Colonic mucosa (tissue), 4 donors: ENCODE results near the gene CSNK1G1. TPM values are rescaled to one million over a fixed set of nuclear protein-coding genes. Genes with fewer than 3 reads are reported as not detected.
"Not testable (repeated sequence)": the region's sequence is repeated elsewhere in the genome, so short reads cannot be mapped to it uniquely, and the experiment has no call there.

Experiments used
- DNase-seq: peaks from one replicate; pipeline ENCODE4 v3.0.0-alpha.2; 2020
- H3K27ac ChIP-seq: fragments of 200-600 bp; one replicate; pipeline ENCODE4 v1.8.0; 2021
- H3K27me3 ChIP-seq: fragments of 200-600 bp; one replicate; pipeline ENCODE4 v1.8.0; 2021
- H3K36me3 ChIP-seq: fragments of 200-600 bp; one replicate; pipeline ENCODE4 v1.8.0; 2021
- H3K4me1 ChIP-seq: fragments of 200-600 bp; one replicate; pipeline ENCODE4 v1.8.0; 2021; ENCODE audit warnings: mild to moderate bottlenecking
- H3K4me3 ChIP-seq: fragments of 200-600 bp; one replicate; pipeline ENCODE4 v1.8.0; 2021
- H3K9ac ChIP-seq, 2 donors: one replicate each; pipeline ENCODE4 v1.7.0; 2013; ENCODE audit warnings: control low read depth in 2 of 2, low read depth in 2 of 2, low read length in 2 of 2
- H3K9me3 ChIP-seq: fragments of 200-600 bp; one replicate; pipeline ENCODE4 v1.8.0; 2021
- intact Hi-C: fragments of 100-400 bp; cut with DNase I; formaldehyde crosslinking; loops from one replicate; pipeline ENCODE4 v1.14.1; 2022
- total RNA-seq, 2 donors: library from RNA; stranded (reverse); fragmentation: NEBNext Ultra II Directional in 1 of 2; extraction: Animal tissue kit (Norgen Biotek cat#: 25700) in 1 of 2; gene quantifications; one replicate each; pipeline ENCODE4 v1.2.1, GENCODE V29; 2021
- TF ChIP-seq, protein P1 (sequence below): fragments of 200-600 bp; IDR thresholded peaks from one replicate; pipeline ENCODE4 v1.8.0; 2022; ENCODE audit warnings: antibody characterized with exemption, mild to moderate bottlenecking
- donor health status: healthy.
- donor health status: DM: no; HTN: no; CAD: no.
- donor health status: DM: no; HTN: no; CAD: no.

Gene CSNK1G1
- total RNA-seq, 2 donors from 2014 or later, result 17.0 to 18.5 TPM

DNA sequence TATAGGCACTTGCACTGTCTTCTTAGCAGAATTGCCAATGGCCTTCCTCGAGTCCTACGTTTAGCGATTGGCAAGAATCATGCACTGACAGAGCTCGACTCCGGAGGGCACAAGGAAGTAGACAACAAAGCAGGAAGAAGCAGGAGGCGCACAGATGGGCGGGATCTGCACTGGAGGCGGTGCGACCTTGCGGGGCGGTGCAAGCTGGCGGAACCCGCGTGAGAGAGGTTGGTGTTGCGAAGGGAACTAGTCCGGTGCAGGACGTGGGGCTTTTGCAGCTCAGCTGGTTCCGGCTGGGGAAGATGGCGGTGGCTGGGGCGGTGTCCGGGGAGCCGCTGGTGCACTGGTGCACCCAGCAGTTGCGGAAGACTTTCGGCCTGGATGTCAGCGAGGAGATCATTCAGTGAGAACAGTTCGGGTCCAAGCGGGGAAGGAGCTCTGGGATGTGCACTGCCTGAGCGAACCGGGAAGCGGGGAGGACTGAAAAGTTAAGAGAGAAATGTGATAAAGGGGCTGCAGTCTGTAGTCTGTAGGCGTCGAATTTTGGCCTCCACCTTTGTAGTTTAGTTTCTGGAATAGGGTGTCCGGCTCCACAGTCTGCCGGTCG is 31.7 kb upstream of the CSNK1G1 start, which contains the start of gene TRIP4:
TSS of gene TRIP4 (plus strand) at position 275 of the 607 bp plus-strand sequence. CDS start at position 303, 28 bp downstream.
- H3K4me1 ChIP-seq, result peaks cover 7% of the 10 kb centered on the region
- intact Hi-C loops, result no loop called here

DNA sequence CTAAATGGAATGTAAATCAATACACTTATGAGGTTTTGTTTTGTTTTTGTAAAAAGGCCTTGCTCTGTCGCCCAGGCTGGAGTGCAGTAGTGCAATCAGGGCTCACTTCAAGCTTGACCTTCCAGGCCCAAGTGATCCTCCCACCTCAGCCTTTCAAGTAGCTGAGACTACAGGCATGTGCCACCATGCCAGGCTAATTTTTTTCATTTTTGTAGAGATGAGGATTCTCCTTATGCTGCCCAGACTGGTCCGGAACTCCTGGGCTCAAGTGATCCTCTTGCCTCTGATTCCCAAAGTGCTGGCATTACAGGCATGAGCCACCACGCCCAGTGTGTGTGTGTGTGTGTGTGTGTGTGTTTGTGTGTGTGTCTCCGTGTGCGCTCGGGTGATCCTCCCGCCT is 30.3 kb upstream of the CSNK1G1 start:
- peaks cover 7% of the 10 kb centered on the region for H3K4me1 ChIP-seq
- intact Hi-C loops, result no loop called here
- H3K9me3 ChIP-seq, result no peaks in the 10 kb centered on the region
- no peak overlapping the region for H3K27ac ChIP-seq
- no peaks in the 10 kb centered on the region for H3K27me3 ChIP-seq
- no peak overlapping the region for H3K9ac ChIP-seq
- TF ChIP-seq, protein P1, sequence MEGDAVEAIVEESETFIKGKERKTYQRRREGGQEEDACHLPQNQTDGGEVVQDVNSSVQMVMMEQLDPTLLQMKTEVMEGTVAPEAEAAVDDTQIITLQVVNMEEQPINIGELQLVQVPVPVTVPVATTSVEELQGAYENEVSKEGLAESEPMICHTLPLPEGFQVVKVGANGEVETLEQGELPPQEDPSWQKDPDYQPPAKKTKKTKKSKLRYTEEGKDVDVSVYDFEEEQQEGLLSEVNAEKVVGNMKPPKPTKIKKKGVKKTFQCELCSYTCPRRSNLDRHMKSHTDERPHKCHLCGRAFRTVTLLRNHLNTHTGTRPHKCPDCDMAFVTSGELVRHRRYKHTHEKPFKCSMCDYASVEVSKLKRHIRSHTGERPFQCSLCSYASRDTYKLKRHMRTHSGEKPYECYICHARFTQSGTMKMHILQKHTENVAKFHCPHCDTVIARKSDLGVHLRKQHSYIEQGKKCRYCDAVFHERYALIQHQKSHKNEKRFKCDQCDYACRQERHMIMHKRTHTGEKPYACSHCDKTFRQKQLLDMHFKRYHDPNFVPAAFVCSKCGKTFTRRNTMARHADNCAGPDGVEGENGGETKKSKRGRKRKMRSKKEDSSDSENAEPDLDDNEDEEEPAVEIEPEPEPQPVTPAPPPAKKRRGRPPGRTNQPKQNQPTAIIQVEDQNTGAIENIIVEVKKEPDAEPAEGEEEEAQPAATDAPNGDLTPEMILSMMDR, result no peak
- no peaks in the 10 kb centered on the region for H3K36me3 ChIP-seq
- DNase-seq, result no peak
- H3K4me3 ChIP-seq, result no peak overlapping the region

More for the DNA sequence above, 31.7 kb upstream of the CSNK1G1 start, which contains the start of gene TRIP4:
- Histone ChIP-seq H3K27ac (peak within 1 kb of the TSS; percentile 82), H3K9ac (peak within 1 kb of the TSS; percentile 80 to 89), H3K9me3 (no peaks in the 10 kb centered on the region), H3K27me3 (no peaks in the 10 kb centered on the region), H3K36me3 (no peaks in the 10 kb centered on the region), H3K4me3 (peak within 1 kb of the TSS; percentile 77)
- peak; percentile 96 for DNase-seq
- TF ChIP-seq, protein P1, result no peak

GRCh38 chr15:64383760-64384159 is 27.8 kb upstream of the CSNK1G1 start:
- Histone ChIP-seq H3K9ac (no peak overlapping the region), H3K4me3 (no peak overlapping the region), H3K27me3 (no peaks in the 10 kb centered on the region), H3K4me1 (peaks cover 10% of the 10 kb centered on the region), H3K9me3 (no peaks in the 10 kb centered on the region), H3K36me3 (no peaks in the 10 kb centered on the region), H3K27ac (no peak overlapping the region)
- intact Hi-C loops, result no loop called here
- TF ChIP-seq, protein P1, result no peak
- no peak for DNase-seq

DNA sequence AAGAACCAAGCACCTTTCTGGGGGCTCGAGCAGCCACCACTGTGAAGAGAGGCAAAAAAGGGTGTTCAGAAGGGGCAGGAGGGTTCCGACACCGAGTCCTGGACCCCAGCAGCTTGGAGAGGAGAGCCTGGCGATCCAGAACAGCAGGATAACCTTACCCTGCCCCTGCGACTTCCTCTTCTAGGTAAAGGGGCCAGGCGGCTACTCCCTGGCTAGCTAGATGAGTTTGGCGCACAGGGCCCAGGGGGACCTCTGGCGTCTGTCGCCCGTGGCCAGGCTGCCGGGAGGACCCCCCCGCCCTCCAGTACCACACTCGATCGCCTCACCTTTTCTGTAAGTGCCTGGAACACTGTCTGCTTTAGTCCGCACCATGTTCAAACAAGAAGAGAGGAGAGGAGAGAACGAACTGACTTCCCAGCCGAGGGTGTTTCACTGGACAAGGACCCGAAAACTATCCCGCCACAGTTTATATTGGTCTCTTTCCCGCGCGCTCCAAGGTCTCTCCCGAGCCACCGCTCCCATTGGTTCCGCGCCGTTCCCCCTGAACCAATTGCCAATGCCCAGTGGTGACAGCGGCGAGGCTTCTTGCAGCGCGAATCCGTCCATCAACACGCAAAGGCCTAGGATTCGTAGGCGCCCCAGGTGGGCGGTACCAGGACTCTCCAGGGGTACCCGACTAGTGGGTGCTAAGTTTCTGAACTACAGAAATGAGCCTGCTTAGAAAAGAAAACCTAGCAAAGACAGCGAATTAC is 25.2 kb upstream of the CSNK1G1 start, which contains the start of gene PCLAF:
TSS of gene PCLAF (minus strand) at position 442 of the 752 bp plus-strand sequence. CDS start at position 372, 70 bp downstream.
- H3K27ac ChIP-seq, result no peak within 1 kb of the TSS
- peak; percentile 97 for DNase-seq
- intact Hi-C loops, result no loop called here
- TF ChIP-seq, protein P1, result no peak
- H3K36me3 ChIP-seq, result no peaks in the 10 kb centered on the region
- H3K9me3 ChIP-seq, result no peaks in the 10 kb centered on the region
- H3K27me3 ChIP-seq, result no peaks in the 10 kb centered on the region
- H3K9ac ChIP-seq, result peak within 1 kb of the TSS; percentile 62 to 71
- peaks cover 7% of the 10 kb centered on the region for H3K4me1 ChIP-seq
- H3K4me3 ChIP-seq, result peak within 1 kb of the TSS; percentile 84

- H3K9ac ChIP-seq, result peak overlapping the region in 1 of 2 donors; percentile 62
- intact Hi-C loops, DNase-seq: not testable (repeated sequence)
These were observed 24.3 kb upstream of the CSNK1G1 start for GRCh38 chr15:64380130-64380870.

More at GRCh38 chr15:64380130-64380870, 24.3 kb upstream of the CSNK1G1 start:
- not testable (repeated sequence) for H3K9me3 ChIP-seq, H3K27me3 ChIP-seq, H3K27ac ChIP-seq, H3K4me1 ChIP-seq, H3K36me3 ChIP-seq
- H3K4me3 ChIP-seq, result peak overlapping the region; percentile 84
